T-helper 2 cell treated with Interferon-gamma antibody and Interleukin-4, amounts not matched to agents 100 ng/mL and 5 ng/mL, for 36 hours (primary cell): ENCODE measurements around the gene SNRNP70. TPM values are rescaled to one million over a fixed set of nuclear protein-coding genes. Genes with fewer than 3 reads are reported as not detected.
"Not testable (repeated sequence)": the region's sequence is repeated elsewhere in the genome, so short reads cannot be mapped to it uniquely, and the experiment has no call there.

Source experiments
- intact Hi-C: fragments of 100-400 bp; cut with micrococcal nuclease; formaldehyde crosslinking; loops from one replicate; pipeline ENCODE4 v1.15.1; 2023
- total RNA-seq: library from RNA; stranded (reverse); gene quantifications from 2 replicates; pipeline ENCODE4 v1.2.3, GENCODE V29; 2022

The SNRNP70 gene
- total RNA-seq: 228 and 238 TPM in 2 replicates

DNA sequence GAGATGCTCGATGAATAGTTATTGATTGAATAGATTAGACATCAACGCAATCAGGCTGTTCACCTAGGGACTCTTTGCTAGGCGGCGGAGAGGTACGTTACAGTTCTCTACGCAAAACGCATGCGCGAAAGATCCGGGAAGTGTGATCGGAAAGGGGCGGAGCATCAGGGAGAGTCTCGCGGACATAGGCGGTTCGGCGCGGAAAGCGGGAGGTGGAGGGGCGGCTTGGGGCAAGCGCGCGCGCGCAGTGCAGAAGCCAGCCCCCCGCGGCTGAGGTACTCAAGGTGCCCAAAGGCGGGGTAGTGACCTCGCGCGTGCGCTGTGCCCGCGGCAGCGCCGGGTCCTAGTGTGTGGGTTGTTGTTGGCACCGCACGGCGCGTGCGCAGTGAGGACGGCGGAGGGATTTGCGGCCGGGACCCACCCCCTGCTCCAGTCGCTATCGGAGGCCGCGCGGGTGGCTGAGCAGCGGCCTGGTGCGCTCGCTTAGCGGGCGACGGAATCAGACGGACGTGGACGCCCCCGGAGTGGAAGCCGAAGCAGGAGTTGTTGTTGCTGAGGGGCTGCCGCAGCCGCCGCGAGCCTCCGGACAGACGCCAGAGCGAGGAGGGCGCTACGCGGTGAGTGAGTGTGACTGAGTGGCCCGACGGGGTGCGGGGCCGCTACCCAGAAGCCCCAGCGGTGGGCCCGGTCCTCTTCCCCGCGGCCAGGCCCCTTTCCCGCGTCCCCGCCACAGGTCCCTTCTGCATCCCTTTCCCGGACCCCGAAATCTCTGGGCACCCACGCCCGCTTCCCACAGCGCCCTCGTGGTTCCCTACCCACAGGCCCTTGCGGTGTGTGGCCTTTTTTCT is at the start of gene SNRNP70:
SNRNP70 (plus strand) TSS at position 432 of the 848 bp plus-strand sequence. CDS start 964 bp downstream, outside the sequence.
- intact Hi-C loops: loop anchor here (1.0 to 2.0 kb wide), 3 partner anchors 34 to 728 kb away; partner anchors contain the start of genes C19orf73, FUZ and PPFIA3

GRCh38 chr19:49036815-49037214 is 48.4 kb upstream of the SNRNP70 start, which contains the start of gene CGB1:
CGB1 (minus strand) TSS chr19:49036895; CDS start chr19:49036711, 184 bp downstream.
- intact Hi-C loops: not testable (repeated sequence)

GRCh38 chr19:49038111-49038510 is 47.1 kb upstream of the SNRNP70 start:
- intact Hi-C loops: not testable (repeated sequence)

DNA sequence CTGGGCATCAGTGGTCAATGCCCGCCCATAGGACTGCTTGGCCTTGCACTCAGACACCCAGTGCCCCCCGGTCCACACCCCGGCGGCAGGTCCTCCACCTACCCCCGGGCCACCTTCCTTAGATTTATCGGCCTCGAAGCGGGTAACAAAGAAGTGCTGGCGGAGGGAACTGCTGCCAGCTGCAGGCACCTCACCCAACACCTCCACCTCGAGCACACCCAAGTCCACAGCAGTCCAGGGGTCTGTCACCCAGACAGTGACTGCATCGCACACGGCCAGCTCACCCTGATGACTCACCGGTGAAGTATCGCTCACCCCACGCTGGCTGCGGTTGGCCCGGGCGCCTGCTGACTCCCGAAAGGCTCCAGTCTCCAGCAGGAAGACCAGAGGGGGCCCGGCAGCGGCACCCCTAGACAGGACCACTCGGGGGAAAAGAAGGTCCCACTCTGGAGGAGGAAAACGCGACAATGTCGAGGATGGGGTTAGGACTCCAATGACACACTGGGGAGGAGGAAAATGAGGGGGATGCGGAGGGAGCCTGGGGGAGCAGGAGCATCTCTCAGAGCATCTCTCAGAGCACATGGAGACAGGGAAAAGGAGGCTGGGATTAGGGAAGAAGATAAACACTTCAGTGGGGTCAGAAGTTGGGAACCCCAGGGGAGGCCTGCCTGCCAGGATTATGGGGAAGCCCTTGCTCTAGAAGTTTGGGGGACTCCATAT is 46.5 kb upstream of the SNRNP70 start:
- intact Hi-C loops: not testable (repeated sequence)

GRCh38 chr19:49039736-49040135 is 45.5 kb upstream of the SNRNP70 start:
- intact Hi-C loops: not testable (repeated sequence)

DNA sequence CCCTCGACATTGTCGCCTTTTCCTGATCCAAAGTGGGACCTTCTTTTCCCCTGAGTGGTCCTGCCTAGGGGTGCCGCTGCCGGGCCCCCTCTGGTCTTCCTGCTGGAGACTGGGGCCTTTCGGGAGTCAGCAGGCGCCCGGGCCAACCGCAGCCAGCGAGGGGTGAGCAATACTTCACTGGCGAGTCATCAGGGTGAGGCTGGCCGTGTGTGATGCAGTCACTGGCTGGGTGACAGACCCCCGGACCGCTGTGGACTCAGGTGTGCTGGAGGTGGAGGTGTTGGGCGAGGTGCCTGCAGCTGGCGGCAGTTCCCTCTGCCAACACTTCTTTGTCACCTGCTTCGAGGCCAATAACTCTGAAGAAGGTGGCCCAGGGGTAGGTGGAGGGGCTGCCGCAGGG is 43.1 kb upstream of the SNRNP70 start:
- intact Hi-C loops: no loop called here

DNA sequence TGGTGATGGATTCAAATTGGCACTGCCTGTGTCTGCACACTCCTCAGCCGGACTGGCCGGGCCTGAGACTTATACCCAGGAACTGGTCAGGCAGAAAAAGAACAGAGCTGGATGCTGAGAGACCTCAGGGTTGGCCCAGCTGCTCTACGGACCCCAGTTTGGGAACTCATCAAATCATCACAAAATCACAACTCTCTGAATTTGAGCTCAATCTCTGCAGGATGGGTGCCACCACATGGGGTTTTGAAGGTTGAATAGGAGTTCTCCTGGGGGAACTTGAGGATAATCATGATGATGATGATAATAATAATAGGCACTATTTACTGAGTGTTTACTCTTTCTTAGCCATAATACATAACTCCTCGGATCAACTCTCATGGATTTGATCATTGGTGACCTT is 42.6 kb upstream of the SNRNP70 start:
- intact Hi-C loops: not testable (repeated sequence)

DNA sequence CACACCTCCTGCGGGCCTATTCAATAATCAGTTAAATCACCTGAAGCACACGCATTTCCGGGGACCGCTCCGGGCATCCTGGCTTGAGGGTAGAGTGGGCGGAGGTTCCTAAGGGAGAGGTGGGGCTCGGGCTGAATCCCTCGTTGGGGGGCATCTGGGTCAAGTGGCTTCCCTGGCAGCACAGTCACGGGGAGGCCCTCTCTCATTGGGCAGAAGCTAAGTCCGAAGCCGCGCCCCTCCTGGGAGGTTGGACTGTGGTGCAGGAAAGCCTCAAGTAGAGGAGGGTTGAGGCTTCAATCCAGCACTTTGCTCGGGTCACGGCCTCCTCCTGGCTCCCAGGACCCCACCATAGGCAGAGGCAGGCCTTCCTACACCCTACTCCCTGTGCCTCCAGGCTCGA is 41.7 kb upstream of the SNRNP70 start, which contains the start of gene CGB5:
CGB5 (plus strand) TSS at position 301 of the 400 bp plus-strand sequence. CDS start 362 bp downstream, outside the sequence.
- intact Hi-C loops: not testable (repeated sequence)

- intact Hi-C loops: not testable (repeated sequence)
Observed at GRCh38 chr19:49049011-49049410, 36.2 kb upstream of the SNRNP70 start, which contains the start of gene CGB8. CGB8 (minus strand) TSS chr19:49049111; CDS start chr19:49048739, 372 bp downstream.

- intact Hi-C loops: not testable (repeated sequence)
Observed at GRCh38 chr19:49049834-49050233, 35.4 kb upstream of the SNRNP70 start.

- intact Hi-C loops: not testable (repeated sequence)
Observed at GRCh38 chr19:49050376-49051033, 34.7 kb upstream of the SNRNP70 start.

- intact Hi-C loops: no loop called here
Observed at GRCh38 chr19:49056101-49056901, 28.9 kb upstream of the SNRNP70 start.

GRCh38 chr19:49056902-49057596 is 28.2 kb upstream of the SNRNP70 start:
- intact Hi-C loops: not testable (repeated sequence)

GRCh38 chr19:49057636-49058234 is 27.5 kb upstream of the SNRNP70 start, which contains the start of gene CGB7:
CGB7 (minus strand) TSS chr19:49057749; CDS start chr19:49055375, 2,374 bp downstream.
- intact Hi-C loops: no loop called here

DNA sequence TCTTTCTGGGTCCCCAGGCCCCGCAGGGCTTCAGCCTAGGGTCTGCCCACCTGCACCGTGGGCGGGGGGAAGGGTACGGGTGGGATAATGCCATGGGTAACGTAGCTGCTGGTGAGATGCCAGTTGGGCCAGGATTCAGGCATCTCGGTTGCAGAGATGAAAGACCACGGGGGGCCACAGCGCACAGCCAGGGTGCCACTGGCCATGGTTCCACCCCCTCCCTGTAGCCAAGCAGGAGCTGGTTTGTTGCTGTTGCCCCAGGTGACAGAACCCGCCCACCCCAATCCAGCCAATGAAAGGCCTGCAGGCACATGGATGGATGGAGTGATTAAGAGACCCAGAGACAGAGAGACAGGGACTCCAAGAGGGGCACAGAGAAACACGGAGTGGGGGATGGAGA is 26.7 kb upstream of the SNRNP70 start:
- intact Hi-C loops: no loop called here

DNA sequence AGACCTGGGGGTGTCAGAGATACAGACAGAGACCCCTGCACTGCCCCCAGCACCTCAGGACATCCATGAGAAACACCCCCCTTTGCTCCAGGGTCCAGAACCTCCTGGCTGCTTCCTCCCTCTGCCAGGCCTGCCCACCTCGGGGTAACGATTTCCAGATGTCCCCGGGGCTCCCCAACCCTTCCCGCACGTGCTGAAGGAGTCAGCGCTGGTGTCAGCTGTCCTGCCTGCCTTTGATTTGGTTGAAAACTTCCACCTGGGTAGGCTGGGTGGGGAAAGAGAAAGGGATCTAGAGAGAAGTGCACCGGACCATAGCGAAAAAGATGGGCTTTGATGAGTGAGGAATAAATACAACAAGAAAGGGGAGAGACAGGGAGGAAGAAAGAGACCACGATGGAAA is 26.2 kb upstream of the SNRNP70 start:
- intact Hi-C loops: no loop called here

GRCh38 chr19:49061000-49061399 is 24.3 kb upstream of the SNRNP70 start:
- intact Hi-C loops: no loop called here

DNA sequence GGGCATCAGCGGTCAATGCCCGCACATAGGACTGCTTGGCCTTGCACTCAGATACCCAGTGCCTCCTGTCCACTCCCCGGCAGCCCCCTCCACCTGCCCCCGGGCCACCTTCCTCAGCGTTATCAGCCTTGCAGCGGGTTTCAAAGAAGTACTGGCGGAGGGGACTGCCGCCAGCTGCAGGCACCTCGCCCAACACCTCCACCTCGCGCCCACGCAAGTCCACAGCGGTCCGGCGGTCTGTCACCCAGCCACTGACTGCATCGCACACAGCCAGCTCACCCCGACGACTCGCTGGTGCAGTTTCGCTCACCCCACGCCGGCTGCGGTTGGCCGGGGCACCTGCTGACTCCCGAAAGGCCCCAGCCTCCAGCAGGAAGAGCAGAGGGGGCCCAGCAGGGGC is 23.8 kb upstream of the SNRNP70 start:
- intact Hi-C loops: no loop called here

DNA sequence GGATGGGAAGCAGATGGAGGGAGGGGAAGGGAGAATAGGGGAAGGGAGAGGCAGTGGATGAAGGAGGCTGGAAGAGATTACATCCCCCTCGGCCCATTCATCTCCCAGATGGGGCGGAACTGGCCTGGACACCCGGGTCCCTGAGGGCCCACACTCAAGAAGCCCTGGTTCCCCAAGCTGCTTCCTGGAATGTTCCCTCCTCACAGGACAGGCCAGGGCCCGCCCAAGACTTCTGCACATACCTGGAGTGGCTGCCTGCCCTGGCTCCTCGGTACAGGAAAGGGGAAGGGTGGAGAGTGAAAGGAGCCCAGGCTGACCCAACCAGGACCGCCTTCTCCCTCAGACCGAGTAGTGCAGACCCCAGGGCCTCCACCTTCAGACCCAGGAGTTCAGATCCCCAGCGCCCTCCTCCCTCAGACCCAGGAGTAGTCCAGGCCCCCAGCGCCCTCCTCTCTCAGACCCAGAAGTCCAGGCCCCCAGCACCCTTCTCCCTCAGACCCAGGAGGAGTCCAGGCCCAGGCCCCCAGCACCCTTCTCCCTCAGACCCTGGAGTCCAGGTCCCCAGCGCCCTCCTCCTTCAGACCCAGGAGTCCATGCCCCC is 21.1 kb upstream of the SNRNP70 start:
- intact Hi-C loops: no loop called here
